Nephron progenitor cell (in vitro differentiated cells): ENCODE results near the gene UHRF1.
A peak's percentile ranks its signal among the peaks of the same experiment; 100 is the strongest.
"Not testable (repeated sequence)": the region's sequence is repeated elsewhere in the genome, so short reads cannot be mapped to it uniquely, and the experiment has no call there.

Experiments used
- DNase-seq: peaks from one replicate; pipeline ENCODE4 v3.0.0; 2021
- H3K27ac Mint-ChIP-seq: 2 replicates; pipeline ENCODE4 v1.8.0; 2021; ENCODE audit warnings: mild to moderate bottlenecking, moderate library complexity, mixed read lengths
- H3K27me3 Mint-ChIP-seq: 2 replicates; pipeline ENCODE4 v1.8.0; 2021; ENCODE audit warnings: mild to moderate bottlenecking, low read depth, mixed read lengths; ENCODE audit not compliant: poor library complexity
- H3K36me3 Mint-ChIP-seq: 2 replicates; pipeline ENCODE4 v1.8.0; 2021; ENCODE audit warnings: low read depth, mixed read lengths
- H3K4me1 Mint-ChIP-seq: 2 replicates; pipeline ENCODE4 v1.8.0; 2021; ENCODE audit warnings: mixed read lengths
- H3K4me3 Mint-ChIP-seq: 2 replicates; pipeline ENCODE4 v1.8.0; 2021; ENCODE audit warnings: mild to moderate bottlenecking, moderate library complexity, mixed read lengths
- H3K9me3 Mint-ChIP-seq: 2 replicates; pipeline ENCODE4 v1.8.0; 2021; ENCODE audit warnings: mild to moderate bottlenecking, moderate library complexity, mixed read lengths
- TF ChIP-seq, protein P1 (sequence below): fragments of 200-600 bp; sonication (generic); IDR thresholded peaks from 2 replicates; pipeline ENCODE4 v1.5.0; 2021; ENCODE audit warnings: antibody characterized with exemption

Gene UHRF1

DNA sequence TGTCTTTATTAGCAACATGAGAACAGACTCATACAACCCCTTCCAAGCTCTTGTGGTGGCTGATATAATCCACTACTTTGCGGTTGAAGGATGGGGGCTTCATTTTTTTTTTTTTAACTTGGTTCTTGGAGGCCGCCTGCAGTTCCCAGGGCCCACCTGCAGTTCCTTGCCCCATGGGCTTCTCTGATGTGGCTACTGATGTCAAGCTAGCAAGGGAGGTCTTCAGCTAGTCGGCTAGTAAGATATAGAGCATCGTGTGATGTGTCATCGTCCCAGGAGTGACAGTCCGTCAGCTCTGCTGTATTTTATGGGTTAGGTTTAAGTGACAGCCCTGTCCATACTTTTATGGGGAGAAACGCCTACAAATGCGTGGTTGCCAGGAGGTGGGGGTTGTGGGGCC lies 26.1 kb downstream of the UHRF1 start:
- Mint-ChIP-seq H3K9me3 (no peaks in the 10 kb centered on the region), H3K27me3 (no peaks in the 10 kb centered on the region), H3K4me1 (peaks cover 16% of the 10 kb centered on the region), H3K36me3 (peaks cover 78% of the 10 kb centered on the region), H3K27ac (peak overlapping the region; percentile 72), H3K4me3 (no peak overlapping the region)
- DNase-seq: no peak
- TF ChIP-seq, protein P1, sequence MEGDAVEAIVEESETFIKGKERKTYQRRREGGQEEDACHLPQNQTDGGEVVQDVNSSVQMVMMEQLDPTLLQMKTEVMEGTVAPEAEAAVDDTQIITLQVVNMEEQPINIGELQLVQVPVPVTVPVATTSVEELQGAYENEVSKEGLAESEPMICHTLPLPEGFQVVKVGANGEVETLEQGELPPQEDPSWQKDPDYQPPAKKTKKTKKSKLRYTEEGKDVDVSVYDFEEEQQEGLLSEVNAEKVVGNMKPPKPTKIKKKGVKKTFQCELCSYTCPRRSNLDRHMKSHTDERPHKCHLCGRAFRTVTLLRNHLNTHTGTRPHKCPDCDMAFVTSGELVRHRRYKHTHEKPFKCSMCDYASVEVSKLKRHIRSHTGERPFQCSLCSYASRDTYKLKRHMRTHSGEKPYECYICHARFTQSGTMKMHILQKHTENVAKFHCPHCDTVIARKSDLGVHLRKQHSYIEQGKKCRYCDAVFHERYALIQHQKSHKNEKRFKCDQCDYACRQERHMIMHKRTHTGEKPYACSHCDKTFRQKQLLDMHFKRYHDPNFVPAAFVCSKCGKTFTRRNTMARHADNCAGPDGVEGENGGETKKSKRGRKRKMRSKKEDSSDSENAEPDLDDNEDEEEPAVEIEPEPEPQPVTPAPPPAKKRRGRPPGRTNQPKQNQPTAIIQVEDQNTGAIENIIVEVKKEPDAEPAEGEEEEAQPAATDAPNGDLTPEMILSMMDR: no peak

GRCh38 chr19:4937060-4937459 lies 27.8 kb downstream of the UHRF1 start:
- no peaks in the 10 kb centered on the region for H3K9me3 Mint-ChIP-seq
- no peak overlapping the region for H3K27ac Mint-ChIP-seq
- H3K27me3 Mint-ChIP-seq: no peaks in the 10 kb centered on the region
- TF ChIP-seq, protein P1: no peak
- H3K4me3 Mint-ChIP-seq: no peak overlapping the region
- no peak for DNase-seq
- H3K36me3 Mint-ChIP-seq: peaks cover 78% of the 10 kb centered on the region
- H3K4me1 Mint-ChIP-seq: peaks cover 8% of the 10 kb centered on the region

- H3K27me3 Mint-ChIP-seq, DNase-seq, H3K4me3 Mint-ChIP-seq, H3K9me3 Mint-ChIP-seq, H3K4me1 Mint-ChIP-seq: not testable (repeated sequence)
- Mint-ChIP-seq H3K27ac (peak overlapping the region; percentile 62), H3K36me3 (peaks cover 66% of the 10 kb centered on the region)
Observed at GRCh38 chr19:4938461-4938860, 29.2 kb downstream of the UHRF1 start.

- no peak for DNase-seq
- Mint-ChIP-seq H3K4me1 (peaks cover 8% of the 10 kb centered on the region), H3K36me3 (peaks cover 61% of the 10 kb centered on the region), H3K4me3 (no peak overlapping the region), H3K27ac (peak overlapping the region; percentile 72), H3K9me3 (no peaks in the 10 kb centered on the region), H3K27me3 (no peaks in the 10 kb centered on the region)
- TF ChIP-seq, protein P1: no peak
Observed at GRCh38 chr19:4939466-4939865, 30.2 kb downstream of the UHRF1 start.

GRCh38 chr19:4941638-4942169 lies 32.4 kb downstream of the UHRF1 start:
- H3K27ac Mint-ChIP-seq, DNase-seq, H3K4me3 Mint-ChIP-seq, H3K9me3 Mint-ChIP-seq, H3K27me3 Mint-ChIP-seq, H3K4me1 Mint-ChIP-seq: not testable (repeated sequence)
- H3K36me3 Mint-ChIP-seq: peaks cover 53% of the 10 kb centered on the region

GRCh38 chr19:4950650-4951049 lies 41.3 kb downstream of the UHRF1 start:
- H3K27me3 Mint-ChIP-seq, H3K9me3 Mint-ChIP-seq, H3K4me1 Mint-ChIP-seq, DNase-seq, H3K4me3 Mint-ChIP-seq: not testable (repeated sequence)
- Mint-ChIP-seq H3K27ac (peak overlapping the region; percentile 29), H3K36me3 (peaks cover 73% of the 10 kb centered on the region)

DNA sequence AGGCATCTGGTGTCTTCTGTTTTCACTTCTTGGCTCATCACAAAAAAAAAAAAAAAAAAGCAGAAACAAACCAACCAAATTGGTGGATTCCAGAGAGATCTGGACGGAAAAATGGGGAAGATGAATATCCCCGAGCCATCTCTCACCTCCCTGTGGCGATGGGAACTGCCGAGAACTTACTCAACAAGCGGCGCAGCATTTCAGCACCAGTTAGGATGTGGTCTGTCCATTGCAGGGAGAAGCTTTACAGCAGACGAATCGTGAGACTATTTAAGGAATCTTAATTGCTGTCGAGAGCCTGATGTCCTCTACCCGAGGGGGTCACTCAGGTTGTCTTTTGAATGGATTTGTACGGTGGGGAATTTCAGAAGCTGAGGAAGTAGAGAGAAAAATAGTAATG lies 42.4 kb downstream of the UHRF1 start:
- Mint-ChIP-seq H3K9me3 (no peaks in the 10 kb centered on the region), H3K4me3 (no peak overlapping the region), H3K27me3 (no peaks in the 10 kb centered on the region), H3K36me3 (peaks cover 65% of the 10 kb centered on the region), H3K4me1 (no peaks in the 10 kb centered on the region), H3K27ac (peak overlapping the region; percentile 83)
- TF ChIP-seq, protein P1: no peak
- no peak for DNase-seq
